Ishikawa (cell line): ENCODE measurements around the gene IFNGR2.

Experiments used
- CEBPB ChIP-seq: IDR thresholded peaks from 2 replicates; pipeline ENCODE4 v1.6.1; 2012
- CREB1 ChIP-seq: IDR thresholded peaks from 2 replicates; pipeline ENCODE4 v1.6.1; 2012; ENCODE audit warnings: low read depth

DNA sequence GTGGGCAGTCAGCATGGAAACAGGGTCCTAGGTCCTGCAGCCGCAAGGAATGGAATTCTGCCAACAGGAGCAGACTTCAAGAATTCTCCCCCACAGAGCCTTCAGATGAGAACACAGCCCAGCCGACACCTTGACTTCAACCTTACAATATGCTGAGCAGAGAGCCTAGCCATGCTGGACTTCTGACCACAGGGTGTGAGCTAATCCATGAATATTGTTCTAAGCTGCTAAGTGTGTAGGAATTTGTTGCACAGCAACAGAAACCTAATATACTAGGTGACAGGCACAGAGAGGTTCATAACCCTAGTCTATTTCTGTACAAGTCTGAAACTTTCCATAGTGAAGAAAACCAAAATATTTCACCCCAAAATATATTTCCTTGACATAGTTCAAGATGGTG lies 32.9 kb upstream of the IFNGR2 start:
- TF ChIP-seq CREB1, result no peak
- TF ChIP-seq CEBPB, result no peak
